Uterus (tissue), 2 donors: ENCODE data around the gene IFIT5.

Source experiments
- POLR2A ChIP-seq, 2 donors: fragments of 450-650 bp; IDR thresholded peaks; one replicate each; pipeline ENCODE4 v1.6.1; 2016; ENCODE audit warnings: antibody characterized with exemption in 2 of 2, mild to moderate bottlenecking in 1 of 2, moderate library complexity in 1 of 2
- TF ChIP-seq, protein P1 (sequence below), 4 experiments: fragments of 200-600 bp in 2 of 4; fragments of 450-650 bp in 2 of 4; sonication (generic) in 2 of 4; IDR thresholded peaks; one replicate each; pipeline ENCODE4 v1.5.1; 2016 to 2019; ENCODE audit warnings: antibody characterized with exemption in 4 of 4, mild to moderate bottlenecking in 2 of 4, moderate library complexity in 1 of 4

DNA sequence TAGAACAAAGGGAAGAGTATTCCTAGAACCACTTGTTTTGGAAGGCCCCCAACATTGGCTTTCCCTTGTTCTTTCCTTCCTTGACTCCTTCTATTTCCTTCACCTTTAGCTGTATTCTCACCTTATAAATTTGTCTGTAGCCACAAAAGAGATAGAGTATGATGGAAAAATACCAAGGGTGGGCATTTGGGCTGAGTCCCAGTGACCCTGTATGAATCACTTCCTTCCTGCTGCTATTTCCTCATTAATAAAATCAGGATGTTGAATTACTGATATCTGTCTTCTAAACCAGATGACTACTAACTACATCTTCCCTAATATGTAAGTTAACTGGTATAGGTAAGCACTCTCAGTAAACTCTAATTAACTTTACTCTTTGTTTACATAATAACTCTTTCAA is 55.1 kb downstream of the IFIT5 start:
- TF ChIP-seq, protein P1, sequence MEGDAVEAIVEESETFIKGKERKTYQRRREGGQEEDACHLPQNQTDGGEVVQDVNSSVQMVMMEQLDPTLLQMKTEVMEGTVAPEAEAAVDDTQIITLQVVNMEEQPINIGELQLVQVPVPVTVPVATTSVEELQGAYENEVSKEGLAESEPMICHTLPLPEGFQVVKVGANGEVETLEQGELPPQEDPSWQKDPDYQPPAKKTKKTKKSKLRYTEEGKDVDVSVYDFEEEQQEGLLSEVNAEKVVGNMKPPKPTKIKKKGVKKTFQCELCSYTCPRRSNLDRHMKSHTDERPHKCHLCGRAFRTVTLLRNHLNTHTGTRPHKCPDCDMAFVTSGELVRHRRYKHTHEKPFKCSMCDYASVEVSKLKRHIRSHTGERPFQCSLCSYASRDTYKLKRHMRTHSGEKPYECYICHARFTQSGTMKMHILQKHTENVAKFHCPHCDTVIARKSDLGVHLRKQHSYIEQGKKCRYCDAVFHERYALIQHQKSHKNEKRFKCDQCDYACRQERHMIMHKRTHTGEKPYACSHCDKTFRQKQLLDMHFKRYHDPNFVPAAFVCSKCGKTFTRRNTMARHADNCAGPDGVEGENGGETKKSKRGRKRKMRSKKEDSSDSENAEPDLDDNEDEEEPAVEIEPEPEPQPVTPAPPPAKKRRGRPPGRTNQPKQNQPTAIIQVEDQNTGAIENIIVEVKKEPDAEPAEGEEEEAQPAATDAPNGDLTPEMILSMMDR (IDR thresholded peaks at IDR 0.05), result no peak
- TF ChIP-seq POLR2A (IDR thresholded peaks at IDR 0.05), result no peak
